GM18505 (cell line): ENCODE results near the gene OPTN.
A peak's percentile ranks its signal among the peaks of the same experiment; 100 is the strongest.
"Not testable (repeated sequence)": the region's sequence is repeated elsewhere in the genome, so short reads cannot be mapped to it uniquely, and the experiment has no call there.

Source experiments
- ATAC-seq: cut with Tn5 transposase; IDR thresholded peaks from one replicate; pipeline ENCODE4 v1.9.1; 2021; ENCODE audit not compliant: unreplicated experiment
- POLR2A ChIP-seq: IDR thresholded peaks from 4 replicates; pipeline ENCODE4 v1.6.1; 2011; ENCODE audit warnings: borderline replicate concordance; ENCODE audit not compliant: insufficient read depth, insufficient read length; ENCODE audit errors: extremely low read depth

Gene OPTN

DNA sequence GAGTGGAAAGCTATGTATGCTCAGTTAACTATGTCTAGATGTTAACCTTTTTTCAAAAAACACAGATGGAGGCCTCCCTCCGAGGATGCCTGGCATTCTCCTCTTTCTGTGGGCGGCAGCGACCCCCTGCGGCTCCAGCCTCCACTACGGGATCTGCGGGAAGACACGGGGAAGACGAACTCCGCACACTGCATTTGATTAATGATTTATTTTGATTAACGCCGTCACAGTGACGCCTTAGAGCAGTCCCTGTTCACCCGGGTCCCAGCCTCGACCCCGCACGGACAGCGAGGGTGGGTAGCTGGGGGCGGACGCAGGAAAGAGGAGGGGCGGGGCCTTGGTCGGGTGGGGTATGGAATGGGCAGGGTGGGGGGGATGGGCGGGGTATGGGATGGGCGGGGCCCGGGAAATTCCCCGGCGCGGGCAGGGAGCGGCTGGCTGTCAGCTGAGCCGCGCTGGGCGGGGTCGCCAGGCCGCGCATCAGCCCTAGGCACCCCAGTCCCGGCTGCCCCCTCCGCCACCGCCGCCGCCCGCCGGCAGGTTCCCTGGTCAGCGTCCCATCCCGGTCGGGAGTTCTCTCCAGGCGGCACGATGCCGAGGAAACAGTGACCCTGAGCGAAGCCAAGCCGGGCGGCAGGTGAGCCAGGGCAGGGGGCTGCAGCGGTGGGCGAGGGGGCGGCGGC lies at the start of gene OPTN:
Gene OPTN (plus strand): TSS at position 498 of the 683 bp plus-strand sequence. CDS start 8,960 bp downstream, outside the sequence.
- peak; percentile 51 for TF ChIP-seq POLR2A
- ATAC-seq = peak; percentile 69

DNA sequence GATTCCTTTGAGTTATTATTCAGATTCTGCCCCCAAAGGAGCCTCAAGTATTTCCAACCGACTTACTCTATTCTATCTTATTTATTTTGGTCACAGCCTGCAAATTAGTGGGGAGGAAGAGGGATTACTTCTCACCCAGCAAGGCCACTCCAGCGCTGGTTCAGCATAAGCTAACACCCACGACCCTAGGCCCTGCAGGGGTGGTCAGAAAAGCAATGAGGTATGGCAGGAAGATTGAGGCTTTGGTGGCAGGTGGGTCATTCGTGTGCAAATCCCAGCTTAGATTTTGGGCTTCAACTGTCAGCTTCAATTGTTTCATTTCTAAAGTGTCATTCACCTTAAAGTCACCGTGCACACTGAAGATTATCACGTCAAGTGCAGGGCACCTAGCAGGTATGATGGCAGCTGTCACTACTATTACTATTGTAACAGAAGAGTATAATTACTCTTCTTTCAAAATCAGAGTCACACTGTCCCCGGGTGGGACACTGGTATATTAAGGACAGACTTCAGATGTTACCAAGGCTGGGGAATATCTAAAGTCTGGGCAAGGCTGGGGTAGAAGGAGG lies 48.8 kb upstream of the OPTN start:
- TF ChIP-seq POLR2A = no peak
- no peak for ATAC-seq

DNA sequence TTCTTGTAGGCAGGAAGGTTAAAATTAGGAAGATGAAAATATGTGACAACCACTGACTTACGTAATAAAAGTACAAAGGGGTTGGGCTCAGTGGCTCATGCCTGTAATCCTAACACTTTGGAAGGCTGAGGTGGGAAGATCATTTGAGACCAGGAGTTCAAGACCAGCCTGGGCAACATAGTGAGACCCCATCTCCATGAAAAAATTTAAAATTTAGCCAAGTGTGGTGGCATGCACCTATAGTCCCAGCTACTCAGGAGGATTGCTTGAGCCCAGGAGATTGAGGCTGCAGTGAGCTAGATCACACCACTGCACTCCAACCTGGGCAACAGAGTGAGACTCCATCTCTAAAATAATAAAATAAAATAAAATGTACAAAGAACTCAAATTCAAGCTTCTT lies 46.8 kb upstream of the OPTN start:
- ATAC-seq = not testable (repeated sequence)

DNA sequence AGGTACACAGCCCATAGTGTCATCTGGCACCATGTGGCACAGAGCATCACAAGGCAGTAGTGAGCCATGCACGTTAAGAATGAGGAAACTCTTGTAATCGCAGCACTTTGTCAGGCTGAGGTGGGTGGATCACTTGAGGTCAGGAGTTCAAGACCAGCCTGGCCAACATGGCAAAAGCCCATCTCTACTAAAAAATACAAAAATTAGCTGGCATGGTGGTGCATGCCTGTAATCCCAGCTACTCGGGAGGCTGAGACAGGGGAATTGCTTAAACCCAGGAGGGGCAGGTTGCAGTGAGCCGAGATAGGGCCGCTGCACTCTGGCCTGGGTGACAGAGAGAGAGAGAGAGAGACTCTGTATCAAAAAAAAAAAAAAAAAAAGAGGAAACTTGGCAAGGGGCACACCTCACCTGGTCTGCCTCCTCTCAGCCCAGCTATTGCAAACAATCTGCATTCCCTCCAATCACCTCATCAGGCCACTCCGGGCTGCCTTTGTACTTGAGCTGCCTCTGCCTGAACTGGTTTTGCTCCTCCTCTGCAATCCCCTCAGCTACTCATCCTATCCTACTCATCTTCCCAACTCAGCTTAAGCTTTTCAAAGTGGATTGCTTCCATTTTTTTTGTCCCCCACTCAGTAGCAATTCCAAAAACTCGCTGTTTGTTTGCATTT lies 46.0 kb upstream of the OPTN start:
- no peak for ATAC-seq

DNA sequence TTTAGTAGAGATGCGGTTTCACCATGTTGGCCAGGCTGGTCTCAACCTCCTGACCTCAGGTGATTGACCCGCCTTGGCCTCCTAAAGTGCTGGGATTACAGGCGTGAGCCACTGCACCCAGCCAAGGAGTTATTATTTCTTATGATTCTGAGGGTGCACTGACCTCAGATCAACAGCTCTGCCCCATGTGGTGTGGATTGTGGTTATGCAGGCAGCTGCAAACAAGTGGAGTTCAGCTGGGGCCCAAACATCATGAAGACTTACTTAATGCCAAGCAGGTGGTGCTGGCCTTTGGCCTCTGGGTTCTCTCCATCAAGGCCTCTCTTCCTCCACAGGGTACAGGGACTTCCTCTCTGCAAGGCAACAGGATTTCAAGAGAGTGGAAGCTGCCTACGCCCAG lies 45.1 kb upstream of the OPTN start:
- TF ChIP-seq POLR2A = no peak
- ATAC-seq = no peak

More for the DNA sequence above, 46.0 kb upstream of the OPTN start:
- TF ChIP-seq POLR2A = no peak

DNA sequence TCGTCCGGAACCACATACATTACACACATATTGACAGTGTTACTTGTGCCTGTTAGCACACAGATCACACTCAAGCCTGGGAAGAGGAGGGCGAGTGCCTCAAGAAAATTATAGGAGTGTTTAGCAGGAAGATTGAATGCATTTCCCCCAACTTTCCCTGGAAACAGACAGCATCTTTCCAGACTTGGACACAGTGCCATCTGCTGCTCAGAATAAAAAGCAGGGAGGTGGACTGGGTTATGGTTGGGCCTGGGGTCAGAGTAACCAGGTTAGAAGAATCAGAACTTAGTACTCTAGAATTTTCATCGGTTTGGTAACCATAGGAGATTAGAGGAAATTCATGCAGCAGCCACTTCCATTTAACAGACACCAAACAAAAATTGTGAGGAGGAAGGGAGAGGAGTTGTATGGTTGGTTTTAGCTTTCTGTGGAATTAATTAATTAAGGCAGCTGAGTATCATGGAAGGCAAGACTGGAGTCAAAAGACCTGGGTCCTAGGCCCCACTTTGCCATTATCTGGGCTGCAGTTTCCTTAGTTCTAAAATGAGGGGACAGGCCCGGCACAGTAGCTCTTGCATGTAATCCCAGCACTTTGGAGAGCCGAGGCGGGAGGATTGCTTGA lies 43.4 kb upstream of the OPTN start:
- ATAC-seq = no peak
- TF ChIP-seq POLR2A = no peak

DNA sequence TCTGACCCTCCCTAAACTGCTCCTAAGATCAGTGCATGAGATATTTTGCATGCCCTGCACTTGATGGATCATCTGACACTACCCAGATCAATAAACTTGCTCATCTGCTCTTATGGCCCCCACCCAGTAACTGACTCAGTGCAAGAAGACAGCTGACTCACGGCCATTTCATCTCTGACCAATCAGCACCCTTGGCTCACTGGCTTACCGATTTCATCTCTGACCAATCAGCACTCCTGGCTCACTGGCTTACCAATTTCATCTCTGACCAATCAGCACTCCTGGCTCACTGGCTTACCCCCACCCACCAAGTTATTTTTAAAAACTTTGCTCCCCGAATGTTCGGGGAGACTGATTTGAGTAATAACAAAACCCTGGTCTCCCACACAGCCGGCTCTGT lies 37.2 kb upstream of the OPTN start:
- no peak for ATAC-seq
- no peak for TF ChIP-seq POLR2A

DNA sequence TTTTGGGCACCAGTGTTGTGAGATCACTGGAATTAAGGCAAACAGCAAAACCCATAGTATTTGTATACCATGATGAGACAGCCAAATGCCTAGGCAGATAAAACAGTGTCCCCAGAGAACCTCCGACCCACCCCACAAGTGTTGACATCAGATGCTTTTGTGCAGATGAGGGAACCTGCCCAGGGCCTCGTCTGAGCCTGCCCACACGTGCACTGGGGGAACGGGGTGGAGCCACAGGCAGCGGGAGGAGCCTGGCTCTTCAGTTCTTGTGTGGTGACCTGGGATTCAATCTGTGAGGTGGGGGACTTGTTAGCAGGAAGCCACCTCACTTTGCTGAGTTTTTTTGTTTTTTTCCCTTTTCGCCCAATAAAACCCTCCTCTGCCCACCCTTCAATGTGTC lies 33.4 kb upstream of the OPTN start:
- no peak for ATAC-seq
- no peak for TF ChIP-seq POLR2A

DNA sequence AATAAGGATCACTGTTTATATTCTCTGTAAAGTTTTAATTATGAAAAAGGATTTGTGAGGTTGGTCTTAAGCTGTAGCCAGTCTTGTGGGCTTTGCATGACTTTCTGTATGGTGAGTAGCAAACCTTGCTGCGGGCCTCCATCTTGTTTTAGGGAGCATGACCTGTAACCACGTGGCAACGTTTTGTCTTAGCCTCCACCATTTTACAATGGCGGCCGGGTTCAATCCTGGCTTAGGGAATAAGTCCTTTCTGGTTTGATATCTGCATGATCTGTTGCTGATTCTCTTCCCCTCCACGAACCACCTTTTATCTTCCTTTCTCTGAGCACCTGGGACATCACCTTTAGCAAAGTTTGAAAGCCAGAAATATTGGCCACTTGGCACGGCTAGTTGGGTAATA lies 32.5 kb upstream of the OPTN start:
- no peak for TF ChIP-seq POLR2A
- ATAC-seq = no peak

DNA sequence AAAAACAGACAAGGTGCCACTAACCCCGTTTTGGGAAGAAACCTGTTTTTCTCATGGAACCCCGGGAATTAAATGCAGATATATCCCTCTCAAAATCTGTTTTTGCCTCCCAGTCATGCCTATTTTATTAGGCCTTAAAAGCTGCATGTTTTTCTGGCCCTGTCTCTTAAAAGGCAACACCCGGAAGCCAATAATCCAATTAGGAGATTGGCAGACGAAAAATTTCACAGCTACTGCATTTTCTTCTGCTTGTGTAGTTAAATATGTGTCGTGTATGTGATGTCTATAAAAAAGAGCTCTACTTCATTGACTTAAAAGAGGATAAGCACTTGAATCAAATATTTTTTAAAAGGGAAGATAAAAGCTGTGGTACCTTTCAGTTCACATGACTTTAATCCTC lies 31.9 kb upstream of the OPTN start:
- ATAC-seq = no peak
- TF ChIP-seq POLR2A = no peak

DNA sequence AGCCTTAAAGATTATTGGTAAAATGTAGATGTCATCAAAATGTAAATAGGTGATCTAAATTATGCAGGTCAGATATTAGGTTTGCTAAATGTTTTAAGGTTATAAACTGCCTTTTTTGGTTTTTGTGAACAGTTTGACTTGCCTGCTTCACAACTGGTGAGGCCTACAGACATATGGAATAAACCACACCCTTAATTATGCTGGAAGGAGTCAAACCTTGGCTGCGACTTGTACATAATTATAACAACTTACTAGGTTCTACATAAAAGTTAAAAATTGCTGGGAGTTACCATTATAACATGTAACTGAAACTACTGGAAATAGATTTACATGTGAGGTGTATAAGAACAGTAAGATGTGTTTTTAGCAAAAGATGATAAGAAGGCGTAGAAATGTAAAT lies 31.5 kb upstream of the OPTN start:
- ATAC-seq = no peak
- TF ChIP-seq POLR2A = no peak

DNA sequence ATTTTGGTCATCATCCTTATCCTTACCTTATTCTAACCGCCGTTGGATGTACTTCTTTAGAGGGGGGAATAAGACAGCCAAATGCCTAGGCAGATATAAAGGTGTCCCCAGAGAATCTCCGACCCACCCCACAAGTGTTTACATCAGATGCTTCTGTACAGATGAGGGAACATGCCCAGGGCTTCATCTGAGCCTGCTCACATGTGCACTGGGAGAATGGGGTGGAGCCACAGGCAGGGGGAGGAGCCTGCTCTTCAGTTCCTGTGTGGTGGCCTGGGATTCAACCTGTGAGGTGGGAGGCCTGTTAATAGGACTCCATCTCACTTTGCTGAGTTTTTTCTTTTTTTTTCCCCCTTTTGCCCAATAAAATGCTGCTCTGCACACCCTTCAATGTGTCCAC lies 27.6 kb upstream of the OPTN start:
- no peak for ATAC-seq
- TF ChIP-seq POLR2A = no peak

DNA sequence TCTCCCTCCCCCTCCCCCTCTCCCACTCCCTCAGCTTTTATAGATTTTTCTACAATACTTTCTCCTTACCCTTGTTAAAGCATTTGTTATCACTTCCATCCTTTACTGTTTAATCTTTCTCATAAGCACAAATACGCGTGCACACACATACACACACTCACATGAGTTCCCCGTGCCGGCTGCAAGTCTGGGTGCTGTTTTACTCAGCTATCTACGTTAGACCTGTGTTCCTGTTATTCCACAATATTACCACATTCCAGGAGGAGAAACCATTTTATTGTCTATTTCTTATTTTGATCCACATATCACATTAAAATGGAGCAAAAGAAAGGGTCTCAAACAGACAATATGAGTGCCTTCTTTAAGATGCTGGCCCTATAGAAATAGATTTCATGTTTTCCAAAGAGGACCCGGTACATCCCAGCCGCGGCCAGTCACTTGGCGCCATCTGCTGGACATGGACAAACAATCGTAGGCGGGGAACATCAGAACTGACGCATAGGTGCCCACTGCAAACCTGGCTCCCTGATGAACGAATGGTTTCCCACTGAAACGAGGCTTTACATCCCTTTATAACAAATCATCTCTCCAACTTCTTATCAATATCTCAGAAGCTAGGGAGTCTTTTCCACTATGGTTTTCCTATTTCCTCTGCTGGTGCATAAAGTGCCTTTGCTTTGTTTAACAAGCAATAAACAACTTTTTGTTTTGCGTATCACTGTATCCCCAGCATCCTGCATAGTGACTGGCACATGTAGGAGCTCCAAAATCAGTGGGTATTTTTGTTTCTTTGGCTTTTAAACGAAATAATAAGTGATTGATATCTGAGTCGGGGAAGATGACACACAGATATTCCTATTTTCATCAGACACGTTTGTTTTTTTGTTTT lies 25.2 kb upstream of the OPTN start:
- ATAC-seq = peak; percentile 55
- TF ChIP-seq POLR2A = no peak
